ENCODE results near the gene TRHDE.

TRHDE gene

GRCh38 chr12:72274931-72275330 is 2.8 kb downstream of the TRHDE start:
- DNase-seq (ENCODE audit: low read depth): no peak

GRCh38 chr12:72275526-72275925 is 3.4 kb downstream of the TRHDE start:
- no peak for DNase-seq (ENCODE audit: low read depth)

- DNase-seq (ENCODE audit: low read depth): no peak
Measured at GRCh38 chr12:72276181-72276805, 4.1 kb downstream of the TRHDE start.

- no peak for DNase-seq (ENCODE audit: low read depth)
Measured at GRCh38 chr12:72277415-72277814, 5.2 kb downstream of the TRHDE start.

- no peak for DNase-seq (ENCODE audit: low read depth)
Measured at GRCh38 chr12:72278894-72279293, 6.7 kb downstream of the TRHDE start.

- no peak for DNase-seq (ENCODE audit: low read depth)
Measured at GRCh38 chr12:72281126-72281525, 9.0 kb downstream of the TRHDE start.

- DNase-seq (ENCODE audit: low read depth): no peak
Measured at GRCh38 chr12:72282721-72283120, 10.6 kb downstream of the TRHDE start.

- no peak for DNase-seq (ENCODE audit: low read depth)
Measured at GRCh38 chr12:72285861-72286260, 13.7 kb downstream of the TRHDE start.

GRCh38 chr12:72286526-72286925 is 14.4 kb downstream of the TRHDE start:
- DNase-seq (ENCODE audit: low read depth): no peak

- no peak for DNase-seq (ENCODE audit: low read depth)
Measured at GRCh38 chr12:72288436-72288835, 16.3 kb downstream of the TRHDE start.

GRCh38 chr12:72288911-72289310 is 16.7 kb downstream of the TRHDE start:
- no peak for DNase-seq (ENCODE audit: low read depth)

- DNase-seq (ENCODE audit: low read depth): no peak
Measured at GRCh38 chr12:72289633-72290032, 17.5 kb downstream of the TRHDE start.

- DNase-seq (ENCODE audit: low read depth): no peak
Measured at GRCh38 chr12:72291175-72291574, 19.0 kb downstream of the TRHDE start.

GRCh38 chr12:72293701-72294100 is 21.5 kb downstream of the TRHDE start:
- DNase-seq (ENCODE audit: low read depth): no peak

GRCh38 chr12:72295101-72295500 is 22.9 kb downstream of the TRHDE start:
- no peak for DNase-seq (ENCODE audit: low read depth)

- no peak for DNase-seq (ENCODE audit: low read depth)
Measured at GRCh38 chr12:72295744-72296143, 23.6 kb downstream of the TRHDE start.

GRCh38 chr12:72296389-72296788 is 24.2 kb downstream of the TRHDE start:
- DNase-seq (ENCODE audit: low read depth): no peak

- no peak for DNase-seq (ENCODE audit: low read depth)
Measured at GRCh38 chr12:72297666-72298065, 25.5 kb downstream of the TRHDE start.

GRCh38 chr12:72300728-72301127 is 28.6 kb downstream of the TRHDE start:
- no peak for DNase-seq (ENCODE audit: low read depth)

GRCh38 chr12:72304751-72305150 is 32.6 kb downstream of the TRHDE start:
- no peak for DNase-seq (ENCODE audit: low read depth)

GRCh38 chr12:72307229-72307628 is 35.1 kb downstream of the TRHDE start:
- DNase-seq (ENCODE audit: low read depth): no peak

- no peak for DNase-seq (ENCODE audit: low read depth)
Measured at GRCh38 chr12:72311946-72312345, 39.8 kb downstream of the TRHDE start.

- DNase-seq (ENCODE audit: low read depth): no peak
Measured at GRCh38 chr12:72313806-72314205, 41.6 kb downstream of the TRHDE start.

GRCh38 chr12:72315858-72316257 is 43.7 kb downstream of the TRHDE start:
- DNase-seq (ENCODE audit: low read depth): no peak

GRCh38 chr12:72318341-72318740 is 46.2 kb downstream of the TRHDE start:
- no peak for DNase-seq (ENCODE audit: low read depth)

All from T follicular helper cell (primary cell).